Effector memory CD4-positive, alpha-beta T cell (primary cell): ENCODE results near the gene PSAP.

Experiments
- DNase-seq, 3 donors: peaks; one replicate each; pipeline ENCODE4 v3.0.0-alpha.2; 2020
- H3K27ac ChIP-seq: 2 replicates; pipeline ENCODE4 v1.7.0; 2013; ENCODE audit warnings: mild to moderate bottlenecking, low read length, moderate library complexity; ENCODE audit not compliant: insufficient read depth, poor library complexity, severe bottlenecking
- H3K27me3 ChIP-seq: replicated peaks from 2 replicates; pipeline ENCODE4 v1.7.0; 2013; ENCODE audit warnings: mild to moderate bottlenecking, low read length; ENCODE audit not compliant: insufficient read depth, control insufficient read depth, poor library complexity, severe bottlenecking
- H3K36me3 ChIP-seq: 2 replicates; pipeline ENCODE4 v1.7.0; 2013; ENCODE audit warnings: mild to moderate bottlenecking, low read length, moderate library complexity; ENCODE audit not compliant: control insufficient read depth, insufficient read depth
- H3K4me1 ChIP-seq: 2 replicates; pipeline ENCODE4 v1.7.0; 2013; ENCODE audit warnings: low read length, mild to moderate bottlenecking; ENCODE audit not compliant: control insufficient read depth, insufficient read depth, poor library complexity, severe bottlenecking
- H3K4me3 ChIP-seq: 2 replicates; pipeline ENCODE4 v1.7.0; 2013; ENCODE audit warnings: low read length, low read depth, mild to moderate bottlenecking; ENCODE audit not compliant: insufficient read depth, poor library complexity, severe bottlenecking
- H3K9me3 ChIP-seq: 2 replicates; pipeline ENCODE4 v1.7.0; 2013; ENCODE audit warnings: mild to moderate bottlenecking, low read length, moderate library complexity; ENCODE audit not compliant: control insufficient read depth

Gene PSAP

GRCh38 chr10:71835671-71836595 is 15.1 kb downstream of the PSAP start:
- H3K4me1 ChIP-seq: peaks cover 7% of the 10 kb centered on the region
- H3K4me3 ChIP-seq: no peak overlapping the region
- H3K27ac ChIP-seq: no peak overlapping the region
- H3K36me3 ChIP-seq: peaks cover 23% of the 10 kb centered on the region
- no peak for DNase-seq
- H3K27me3 ChIP-seq: no peaks in the 10 kb centered on the region
- H3K9me3 ChIP-seq: no peaks in the 10 kb centered on the region

GRCh38 chr10:71834343-71834674 is 16.7 kb downstream of the PSAP start:
- no peak for DNase-seq
- Histone ChIP-seq H3K4me1 (peaks cover 3% of the 10 kb centered on the region), H3K36me3 (peaks cover 36% of the 10 kb centered on the region), H3K27ac (no peak overlapping the region), H3K9me3 (no peaks in the 10 kb centered on the region), H3K27me3 (no peaks in the 10 kb centered on the region), H3K4me3 (no peak overlapping the region)

GRCh38 chr10:71833451-71834342 is 17.4 kb downstream of the PSAP start:
- Histone ChIP-seq H3K36me3 (peaks cover 42% of the 10 kb centered on the region), H3K27ac (no peak overlapping the region)

GRCh38 chr10:71832967-71833366 is 18.1 kb downstream of the PSAP start:
- no peak overlapping the region for H3K27ac ChIP-seq
- no peak for DNase-seq
- no peaks in the 10 kb centered on the region for H3K27me3 ChIP-seq
- H3K4me1 ChIP-seq: no peaks in the 10 kb centered on the region
- no peak overlapping the region for H3K4me3 ChIP-seq
- H3K9me3 ChIP-seq: no peaks in the 10 kb centered on the region
- H3K36me3 ChIP-seq: peaks cover 47% of the 10 kb centered on the region

More at GRCh38 chr10:71833451-71834342, 17.4 kb downstream of the PSAP start:
- Histone ChIP-seq H3K4me1 (peaks cover 3% of the 10 kb centered on the region), H3K9me3 (no peaks in the 10 kb centered on the region), H3K4me3 (no peak overlapping the region), H3K27me3 (no peaks in the 10 kb centered on the region)
- DNase-seq: no peak

GRCh38 chr10:71831646-71832552 is 19.2 kb downstream of the PSAP start:
- no peaks in the 10 kb centered on the region for H3K4me1 ChIP-seq
- no peak overlapping the region for H3K27ac ChIP-seq
- no peaks in the 10 kb centered on the region for H3K9me3 ChIP-seq
- H3K4me3 ChIP-seq: no peak overlapping the region
- no peak for DNase-seq
- peaks cover 50% of the 10 kb centered on the region for H3K36me3 ChIP-seq
- no peaks in the 10 kb centered on the region for H3K27me3 ChIP-seq

- Histone ChIP-seq H3K4me3 (no peak overlapping the region), H3K27me3 (no peaks in the 10 kb centered on the region), H3K9me3 (no peaks in the 10 kb centered on the region), H3K27ac (no peak overlapping the region), H3K36me3 (peaks cover 62% of the 10 kb centered on the region), H3K4me1 (no peaks in the 10 kb centered on the region)
- DNase-seq: no peak
Observed at GRCh38 chr10:71830726-71831125, 20.3 kb downstream of the PSAP start.

GRCh38 chr10:71829896-71830295 is 21.2 kb downstream of the PSAP start:
- Histone ChIP-seq H3K9me3 (no peaks in the 10 kb centered on the region), H3K27me3 (no peaks in the 10 kb centered on the region), H3K4me3 (no peak overlapping the region), H3K4me1 (no peaks in the 10 kb centered on the region), H3K36me3 (peaks cover 70% of the 10 kb centered on the region), H3K27ac (no peak overlapping the region)
- DNase-seq: no peak

- peaks cover 76% of the 10 kb centered on the region for H3K36me3 ChIP-seq
- DNase-seq: no peak
- no peak overlapping the region for H3K27ac ChIP-seq
- no peaks in the 10 kb centered on the region for H3K27me3 ChIP-seq
- no peaks in the 10 kb centered on the region for H3K9me3 ChIP-seq
- no peaks in the 10 kb centered on the region for H3K4me1 ChIP-seq
- no peak overlapping the region for H3K4me3 ChIP-seq
Observed at GRCh38 chr10:71829171-71829570, 21.9 kb downstream of the PSAP start.

GRCh38 chr10:71828702-71829101 is 22.3 kb downstream of the PSAP start:
- no peaks in the 10 kb centered on the region for H3K4me1 ChIP-seq
- no peak overlapping the region for H3K4me3 ChIP-seq
- no peaks in the 10 kb centered on the region for H3K9me3 ChIP-seq
- peaks cover 78% of the 10 kb centered on the region for H3K36me3 ChIP-seq
- H3K27ac ChIP-seq: no peak overlapping the region
- H3K27me3 ChIP-seq: no peaks in the 10 kb centered on the region
- DNase-seq: no peak
